Suprapubic skin (tissue), 4 donors: ENCODE measurements around the gene STX8.

ENCODE experiments used
- EP300 ChIP-seq: sonication (generic); formaldehyde crosslinking; IDR thresholded peaks from one replicate; pipeline ENCODE4 v1.6.1; 2017; ENCODE audit warnings: antibody characterized with exemption
- POLR2A ChIP-seq, 2 donors: fragments of 450-650 bp; IDR thresholded peaks; one replicate each; pipeline ENCODE4 v1.6.1; 2017; ENCODE audit warnings: antibody characterized with exemption in 2 of 2, mild to moderate bottlenecking in 2 of 2, moderate library complexity in 2 of 2
- POLR2AphosphoS5 ChIP-seq, 3 donors: sonication (generic); formaldehyde crosslinking; IDR thresholded peaks; one replicate each; pipeline ENCODE4 v1.6.1; 2017; ENCODE audit warnings: antibody characterized with exemption in 3 of 3
- TF ChIP-seq, protein P1 (sequence below), 2 donors: fragments of 200-600 bp in 1 of 2; fragments of 450-650 bp in 1 of 2; sonication (generic) in 1 of 2; IDR thresholded peaks; one replicate each; pipeline ENCODE4 v1.5.1; 2016 to 2019; ENCODE audit warnings: antibody characterized with exemption in 2 of 2, mild to moderate bottlenecking in 1 of 2, moderate library complexity in 1 of 2

DNA sequence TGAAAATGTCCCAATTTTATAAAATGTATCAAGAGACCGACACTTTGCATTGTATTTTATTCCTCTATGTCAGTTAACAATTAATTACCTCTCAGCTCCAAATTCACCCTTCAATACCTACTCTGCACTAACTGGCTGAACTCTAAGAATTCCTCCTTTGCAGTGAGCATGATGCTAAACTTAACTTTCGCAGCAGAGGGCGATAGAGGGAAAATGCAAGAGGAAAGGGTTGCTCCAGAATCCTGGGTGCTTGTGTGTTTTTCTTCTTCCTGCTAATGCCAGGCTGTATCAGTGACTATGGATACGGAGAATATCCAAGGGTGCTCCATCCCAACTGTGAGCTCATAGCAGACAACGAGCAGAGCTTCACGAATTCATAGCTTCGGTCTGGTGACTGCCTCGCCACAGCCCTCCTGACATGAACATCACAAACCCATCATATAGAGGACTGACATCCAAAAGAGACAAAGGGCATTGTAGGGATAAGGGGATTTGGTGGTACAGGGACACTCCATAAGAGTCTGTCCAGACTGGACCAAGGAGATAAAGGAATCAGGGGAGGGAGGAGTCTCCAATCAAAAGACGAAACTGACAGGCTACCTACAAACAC is 172.9 kb downstream of the STX8 start:
- TF ChIP-seq POLR2A (IDR thresholded peaks at IDR 0.05): no peak
- no peak for TF ChIP-seq EP300
- TF ChIP-seq, protein P1, sequence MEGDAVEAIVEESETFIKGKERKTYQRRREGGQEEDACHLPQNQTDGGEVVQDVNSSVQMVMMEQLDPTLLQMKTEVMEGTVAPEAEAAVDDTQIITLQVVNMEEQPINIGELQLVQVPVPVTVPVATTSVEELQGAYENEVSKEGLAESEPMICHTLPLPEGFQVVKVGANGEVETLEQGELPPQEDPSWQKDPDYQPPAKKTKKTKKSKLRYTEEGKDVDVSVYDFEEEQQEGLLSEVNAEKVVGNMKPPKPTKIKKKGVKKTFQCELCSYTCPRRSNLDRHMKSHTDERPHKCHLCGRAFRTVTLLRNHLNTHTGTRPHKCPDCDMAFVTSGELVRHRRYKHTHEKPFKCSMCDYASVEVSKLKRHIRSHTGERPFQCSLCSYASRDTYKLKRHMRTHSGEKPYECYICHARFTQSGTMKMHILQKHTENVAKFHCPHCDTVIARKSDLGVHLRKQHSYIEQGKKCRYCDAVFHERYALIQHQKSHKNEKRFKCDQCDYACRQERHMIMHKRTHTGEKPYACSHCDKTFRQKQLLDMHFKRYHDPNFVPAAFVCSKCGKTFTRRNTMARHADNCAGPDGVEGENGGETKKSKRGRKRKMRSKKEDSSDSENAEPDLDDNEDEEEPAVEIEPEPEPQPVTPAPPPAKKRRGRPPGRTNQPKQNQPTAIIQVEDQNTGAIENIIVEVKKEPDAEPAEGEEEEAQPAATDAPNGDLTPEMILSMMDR (IDR thresholded peaks at IDR 0.05): peak in 1 of 2 donors; percentile 28
- no peak for TF ChIP-seq POLR2AphosphoS5 (IDR thresholded peaks at IDR 0.05)
